Measurements from ENCODE around the gene MAL. TPM values are rescaled to one million over a fixed set of nuclear protein-coding genes. Genes with fewer than 3 reads are reported as not detected.

The MAL gene
- total and polyA plus RNA-seq, 2 of the 13 experiments (the other 11 are each of a cell fraction or from before 2014, with no cell fraction given): not detected

DNA sequence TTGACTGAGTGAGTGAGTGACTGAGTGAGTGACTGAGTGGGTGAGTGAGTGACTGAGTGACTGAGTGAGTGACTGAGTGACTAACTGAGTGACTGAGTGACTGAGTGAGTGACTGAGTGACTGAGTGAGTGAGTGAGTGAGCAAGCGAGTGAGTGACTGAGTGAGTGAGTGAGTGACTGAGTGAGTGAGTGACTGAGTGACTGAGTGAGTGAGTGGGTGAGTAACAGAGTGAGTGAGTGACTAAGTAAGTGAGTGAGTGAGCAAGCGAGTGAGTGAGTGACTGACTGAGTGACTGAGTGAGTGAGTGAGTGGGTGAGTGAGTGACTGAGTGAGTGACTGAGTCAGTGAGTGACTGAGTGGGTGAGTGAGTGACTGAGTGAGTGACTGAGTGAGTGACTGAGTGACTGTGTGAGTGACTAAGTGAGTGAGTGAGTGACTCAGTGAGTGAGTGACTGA, 11.9 kb downstream of the MAL start:
- FAIRE-seq (no peak), ATAC-seq (no peak), DNase-seq (ENCODE audit: low spot score) (no peak)
- 35% methylated on average over 2 of the region's 2 CpGs for WGBS (ENCODE audit: low lambda C conversion rate)
- no TSS peak for BruUV-seq (replicated peaks)
- Histone ChIP-seq H3K27ac (ENCODE audit: extremely low read length, insufficient read depth, low read length) (no peak overlapping the region), H2AFZ (ENCODE audit: low read length) (no peak overlapping the region), H3K27me3 (ENCODE audit: control insufficient read depth in 1 of 2, insufficient read depth in 2 of 2, low read length in 2 of 2) (peaks cover 6 to 60% of the 10 kb centered on the region in 2 experiments; a peak in 3 of 5 replicates), H3K79me2 (ENCODE audit: insufficient read depth, low read length) (no peaks in the 10 kb centered on the region), H3K4me3 (replicated peaks in 1 of 3; ENCODE audit: insufficient read depth in 1 of 3, low read depth in 2 of 3, low read length in 3 of 3) (no peak overlapping the region), H4K20me1 (ENCODE audit: insufficient read depth, low read length) (no peaks in the 10 kb centered on the region; the same call in 1 of the 2 replicates), H3K4me1 (ENCODE audit: insufficient read depth, low read length) (no peaks in the 10 kb centered on the region), H3K9me3 (ENCODE audit: low read length) (peaks cover 13% of the 10 kb centered on the region; the same call in 1 of the 2 replicates), H3K9ac (ENCODE audit: insufficient read depth, low read depth, low read length) (no peak overlapping the region), H3K4me2 (ENCODE audit: low read depth, low read length) (no peak overlapping the region), H3K36me3 (replicated peaks in 1 of 2; ENCODE audit: control insufficient read depth in 1 of 2, insufficient read depth in 2 of 2, low read length in 2 of 2) (no peaks in the 10 kb centered on the region)
- in situ Hi-C loops (cut with HindIII; ENCODE audit: extremely low pct_ligation_motif_present, low pct_unique_long_range_greater_than_20kb): no loop called here
- intact Hi-C loops (cut with micrococcal nuclease; ENCODE audit: unreplicated experiment): no loop called here
- TF ChIP-seq ZNF749 (CRISPR knock-in tag; IDR thresholded peaks at IDR 0.05; ENCODE audit: borderline replicate concordance) (0 out of 2 replicates have a peak, but pooled peaks have one; percentile 22), ASH2L (IDR thresholded peaks at IDR 0.05; ENCODE audit: insufficient read length, low read depth, low read length) (peak; percentile 65)
- TF ChIP-seq, protein P1, sequence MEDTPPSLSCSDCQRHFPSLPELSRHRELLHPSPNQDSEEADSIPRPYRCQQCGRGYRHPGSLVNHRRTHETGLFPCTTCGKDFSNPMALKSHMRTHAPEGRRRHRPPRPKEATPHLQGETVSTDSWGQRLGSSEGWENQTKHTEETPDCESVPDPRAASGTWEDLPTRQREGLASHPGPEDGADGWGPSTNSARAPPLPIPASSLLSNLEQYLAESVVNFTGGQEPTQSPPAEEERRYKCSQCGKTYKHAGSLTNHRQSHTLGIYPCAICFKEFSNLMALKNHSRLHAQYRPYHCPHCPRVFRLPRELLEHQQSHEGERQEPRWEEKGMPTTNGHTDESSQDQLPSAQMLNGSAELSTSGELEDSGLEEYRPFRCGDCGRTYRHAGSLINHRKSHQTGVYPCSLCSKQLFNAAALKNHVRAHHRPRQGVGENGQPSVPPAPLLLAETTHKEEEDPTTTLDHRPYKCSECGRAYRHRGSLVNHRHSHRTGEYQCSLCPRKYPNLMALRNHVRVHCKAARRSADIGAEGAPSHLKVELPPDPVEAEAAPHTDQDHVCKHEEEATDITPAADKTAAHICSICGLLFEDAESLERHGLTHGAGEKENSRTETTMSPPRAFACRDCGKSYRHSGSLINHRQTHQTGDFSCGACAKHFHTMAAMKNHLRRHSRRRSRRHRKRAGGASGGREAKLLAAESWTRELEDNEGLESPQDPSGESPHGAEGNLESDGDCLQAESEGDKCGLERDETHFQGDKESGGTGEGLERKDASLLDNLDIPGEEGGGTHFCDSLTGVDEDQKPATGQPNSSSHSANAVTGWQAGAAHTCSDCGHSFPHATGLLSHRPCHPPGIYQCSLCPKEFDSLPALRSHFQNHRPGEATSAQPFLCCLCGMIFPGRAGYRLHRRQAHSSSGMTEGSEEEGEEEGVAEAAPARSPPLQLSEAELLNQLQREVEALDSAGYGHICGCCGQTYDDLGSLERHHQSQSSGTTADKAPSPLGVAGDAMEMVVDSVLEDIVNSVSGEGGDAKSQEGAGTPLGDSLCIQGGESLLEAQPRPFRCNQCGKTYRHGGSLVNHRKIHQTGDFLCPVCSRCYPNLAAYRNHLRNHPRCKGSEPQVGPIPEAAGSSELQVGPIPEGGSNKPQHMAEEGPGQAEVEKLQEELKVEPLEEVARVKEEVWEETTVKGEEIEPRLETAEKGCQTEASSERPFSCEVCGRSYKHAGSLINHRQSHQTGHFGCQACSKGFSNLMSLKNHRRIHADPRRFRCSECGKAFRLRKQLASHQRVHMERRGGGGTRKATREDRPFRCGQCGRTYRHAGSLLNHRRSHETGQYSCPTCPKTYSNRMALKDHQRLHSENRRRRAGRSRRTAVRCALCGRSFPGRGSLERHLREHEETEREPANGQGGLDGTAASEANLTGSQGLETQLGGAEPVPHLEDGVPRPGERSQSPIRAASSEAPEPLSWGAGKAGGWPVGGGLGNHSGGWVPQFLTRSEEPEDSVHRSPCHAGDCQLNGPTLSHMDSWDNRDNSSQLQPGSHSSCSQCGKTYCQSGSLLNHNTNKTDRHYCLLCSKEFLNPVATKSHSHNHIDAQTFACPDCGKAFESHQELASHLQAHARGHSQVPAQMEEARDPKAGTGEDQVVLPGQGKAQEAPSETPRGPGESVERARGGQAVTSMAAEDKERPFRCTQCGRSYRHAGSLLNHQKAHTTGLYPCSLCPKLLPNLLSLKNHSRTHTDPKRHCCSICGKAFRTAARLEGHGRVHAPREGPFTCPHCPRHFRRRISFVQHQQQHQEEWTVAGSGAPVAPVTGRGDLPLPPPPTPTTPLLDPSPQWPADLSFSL (CRISPR knock-in tag; IDR thresholded peaks at IDR 0.05): no peak
- CTCF ChIA-PET (ENCODE audit: low intra/inter-chr PET ratio, low total read pairs): no interaction called here
- POLR2A ChIA-PET: no interaction called here

Data from HepG2 (cell line).